ENCODE results near the gene TNFRSF19. TPM values are rescaled to one million over a fixed set of nuclear protein-coding genes. Genes with fewer than 3 reads are reported as not detected.

The TNFRSF19 gene
- total and polyA plus RNA-seq, 2 of the 13 experiments (the other 11 are each of a cell fraction or from before 2014, with no cell fraction given) = 75.3 to 77.7 TPM

- TF ChIP-seq, protein P1, sequence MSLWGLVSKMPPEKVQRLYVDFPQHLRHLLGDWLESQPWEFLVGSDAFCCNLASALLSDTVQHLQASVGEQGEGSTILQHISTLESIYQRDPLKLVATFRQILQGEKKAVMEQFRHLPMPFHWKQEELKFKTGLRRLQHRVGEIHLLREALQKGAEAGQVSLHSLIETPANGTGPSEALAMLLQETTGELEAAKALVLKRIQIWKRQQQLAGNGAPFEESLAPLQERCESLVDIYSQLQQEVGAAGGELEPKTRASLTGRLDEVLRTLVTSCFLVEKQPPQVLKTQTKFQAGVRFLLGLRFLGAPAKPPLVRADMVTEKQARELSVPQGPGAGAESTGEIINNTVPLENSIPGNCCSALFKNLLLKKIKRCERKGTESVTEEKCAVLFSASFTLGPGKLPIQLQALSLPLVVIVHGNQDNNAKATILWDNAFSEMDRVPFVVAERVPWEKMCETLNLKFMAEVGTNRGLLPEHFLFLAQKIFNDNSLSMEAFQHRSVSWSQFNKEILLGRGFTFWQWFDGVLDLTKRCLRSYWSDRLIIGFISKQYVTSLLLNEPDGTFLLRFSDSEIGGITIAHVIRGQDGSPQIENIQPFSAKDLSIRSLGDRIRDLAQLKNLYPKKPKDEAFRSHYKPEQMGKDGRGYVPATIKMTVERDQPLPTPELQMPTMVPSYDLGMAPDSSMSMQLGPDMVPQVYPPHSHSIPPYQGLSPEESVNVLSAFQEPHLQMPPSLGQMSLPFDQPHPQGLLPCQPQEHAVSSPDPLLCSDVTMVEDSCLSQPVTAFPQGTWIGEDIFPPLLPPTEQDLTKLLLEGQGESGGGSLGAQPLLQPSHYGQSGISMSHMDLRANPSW (CRISPR knock-in tag; IDR thresholded peaks at IDR 0.05; ENCODE audit: borderline replicate concordance) = no peak
- TF ChIP-seq ZFP62 (CRISPR knock-in tag; IDR thresholded peaks at IDR 0.05) (no peak), ZNF337 (CRISPR knock-in tag; IDR thresholded peaks at IDR 0.05; ENCODE audit: borderline replicate concordance, low read depth) (no peak), AGO1 (IDR thresholded peaks at IDR 0.05; ENCODE audit: low read depth, low read length, poor library complexity, severe bottlenecking) (no peak), HIVEP1 (CRISPR knock-in tag; IDR thresholded peaks at IDR 0.05) (no peak), NCOA5 (CRISPR knock-in tag; IDR thresholded peaks at IDR 0.05) (no peak), MXI1 (IDR thresholded peaks at IDR 0.05; ENCODE audit: borderline replicate concordance, low read depth, low read length) (no peak; the same call in 2 of the 3 replicates), CHD4 (IDR thresholded peaks at IDR 0.05; ENCODE audit: borderline replicate concordance, low read length) (peak; percentile 72), ZBED4 (CRISPR knock-in tag; IDR thresholded peaks at IDR 0.05; ENCODE audit: borderline replicate concordance) (0 out of 2 replicates have a peak, but pooled peaks have one; percentile 25), ZNF335 (CRISPR knock-in tag; IDR thresholded peaks at IDR 0.05) (0 out of 2 replicates have a peak, but pooled peaks have one; percentile 20), ZNF407 (CRISPR knock-in tag; IDR thresholded peaks at IDR 0.05; ENCODE audit: not compliant biosample characterization) (no peak)
Observed at GRCh38 chr13:23615395-23616081, 45.3 kb downstream of the TNFRSF19 start (continued).
